GM15510 (cell line): ENCODE data around the gene MCHR1.

Experiments used
- POLR2A ChIP-seq: IDR thresholded peaks from 3 replicates; pipeline ENCODE4 v1.6.1; 2011; ENCODE audit warnings: borderline replicate concordance; ENCODE audit not compliant: insufficient read length; ENCODE audit errors: extremely low read depth

MCHR1 gene, protein sequence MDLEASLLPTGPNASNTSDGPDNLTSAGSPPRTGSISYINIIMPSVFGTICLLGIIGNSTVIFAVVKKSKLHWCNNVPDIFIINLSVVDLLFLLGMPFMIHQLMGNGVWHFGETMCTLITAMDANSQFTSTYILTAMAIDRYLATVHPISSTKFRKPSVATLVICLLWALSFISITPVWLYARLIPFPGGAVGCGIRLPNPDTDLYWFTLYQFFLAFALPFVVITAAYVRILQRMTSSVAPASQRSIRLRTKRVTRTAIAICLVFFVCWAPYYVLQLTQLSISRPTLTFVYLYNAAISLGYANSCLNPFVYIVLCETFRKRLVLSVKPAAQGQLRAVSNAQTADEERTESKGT

DNA sequence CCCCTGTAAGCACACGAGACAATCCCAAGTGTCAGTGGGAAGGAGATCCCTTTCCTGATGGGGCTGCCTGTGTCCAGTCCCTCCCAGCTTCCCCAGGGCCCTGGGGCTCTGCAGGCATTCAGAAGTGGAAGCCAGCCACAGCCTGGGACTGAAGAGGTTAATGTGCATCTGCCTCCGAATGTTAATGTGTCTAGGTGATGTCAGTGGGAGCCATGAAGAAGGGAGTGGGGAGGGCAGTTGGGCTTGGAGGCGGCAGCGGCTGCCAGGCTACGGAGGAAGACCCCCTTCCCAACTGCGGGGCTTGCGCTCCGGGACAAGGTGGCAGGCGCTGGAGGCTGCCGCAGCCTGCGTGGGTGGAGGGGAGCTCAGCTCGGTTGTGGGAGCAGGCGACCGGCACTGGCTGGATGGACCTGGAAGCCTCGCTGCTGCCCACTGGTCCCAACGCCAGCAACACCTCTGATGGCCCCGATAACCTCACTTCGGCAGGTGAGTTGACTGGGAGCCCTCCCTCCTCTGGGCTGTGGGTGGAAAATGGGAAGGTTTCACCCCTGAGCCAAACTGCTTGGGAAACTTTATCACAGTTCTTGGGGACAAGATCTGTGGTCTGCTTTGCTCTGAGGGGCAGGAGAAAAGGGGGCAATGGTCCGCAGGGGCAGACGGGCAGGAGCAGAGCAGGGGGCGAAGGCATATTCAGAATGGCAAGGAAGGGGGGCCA, at the start of gene MCHR1:
TSS of gene MCHR1 (plus strand) at position 236 of the 715 bp plus-strand sequence. CDS start at position 405, 169 bp downstream.
- TF ChIP-seq POLR2A, result no peak

DNA sequence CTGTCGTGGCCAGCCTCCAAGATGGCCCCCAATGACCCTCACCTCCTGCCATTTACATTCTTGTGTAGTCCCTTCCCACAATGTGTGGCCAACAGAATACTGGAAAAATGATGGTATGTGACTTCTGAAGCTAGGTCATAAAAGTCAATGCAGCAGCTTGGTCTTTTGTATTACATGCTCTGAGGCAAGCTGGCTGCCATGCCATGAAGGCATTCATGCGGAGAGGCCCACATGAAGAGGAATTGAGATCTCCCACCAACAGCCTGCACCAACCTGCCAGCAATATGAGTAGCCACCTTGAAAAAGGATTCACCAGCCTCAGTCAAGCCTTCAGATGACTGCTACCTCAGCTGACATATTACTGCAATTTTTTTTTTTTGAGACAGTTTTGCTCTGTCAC, 47.4 kb upstream of the MCHR1 start:
- TF ChIP-seq POLR2A, result no peak

DNA sequence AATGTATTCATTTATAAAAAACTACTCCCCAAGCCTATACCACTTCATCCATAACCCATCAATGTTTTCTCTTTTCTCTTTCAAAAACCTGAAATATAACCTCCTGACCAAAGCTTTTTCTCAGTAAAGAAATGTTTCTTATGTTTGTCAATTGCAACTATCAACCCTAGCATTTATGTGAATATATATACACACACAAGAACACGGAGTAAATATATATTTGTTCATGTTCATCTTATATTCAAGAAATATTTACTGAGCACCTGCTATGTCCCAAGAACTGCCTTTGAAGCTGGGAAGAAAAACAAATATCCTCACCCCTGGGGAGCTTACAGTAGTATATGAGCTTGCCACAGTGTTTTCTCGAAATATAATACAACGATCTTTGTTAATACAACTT, 46.2 kb upstream of the MCHR1 start:
- no peak for TF ChIP-seq POLR2A

DNA sequence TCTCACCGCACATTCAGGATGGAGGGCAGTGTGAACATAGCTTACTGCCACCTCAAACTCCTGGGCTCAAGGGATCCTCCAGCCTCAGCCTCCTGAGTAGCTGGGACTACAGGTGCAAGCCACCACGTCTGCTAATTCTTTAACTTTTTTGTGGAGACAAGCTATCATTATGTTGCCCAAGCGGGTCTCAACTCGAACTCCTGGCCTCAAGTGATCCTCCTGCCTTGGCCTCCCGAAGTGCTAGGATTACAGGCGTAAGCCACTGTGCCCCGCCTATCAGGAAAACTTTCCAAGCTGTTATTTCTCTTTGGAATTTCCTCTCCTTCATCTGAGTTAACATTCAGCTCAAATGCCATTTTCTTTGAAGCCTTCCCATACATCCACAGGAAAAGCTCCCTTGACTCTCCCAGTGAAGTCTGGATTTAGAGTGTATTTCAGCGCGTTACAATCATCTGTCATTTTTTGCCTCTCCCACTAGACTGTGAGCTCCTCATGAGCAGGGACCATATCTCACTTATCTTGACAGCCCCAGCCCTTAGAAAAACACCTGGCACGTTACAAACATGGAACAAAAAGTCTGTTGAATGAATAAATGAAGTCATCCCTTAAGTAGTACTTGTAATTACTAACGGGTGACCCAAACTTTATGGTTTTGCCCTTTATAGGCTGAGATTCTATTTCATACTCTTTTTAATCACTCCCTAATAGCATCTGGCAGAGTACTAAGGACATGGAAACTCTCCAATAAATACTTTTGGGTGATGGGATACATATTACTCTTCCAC, 45.0 kb upstream of the MCHR1 start:
- no peak for TF ChIP-seq POLR2A

DNA sequence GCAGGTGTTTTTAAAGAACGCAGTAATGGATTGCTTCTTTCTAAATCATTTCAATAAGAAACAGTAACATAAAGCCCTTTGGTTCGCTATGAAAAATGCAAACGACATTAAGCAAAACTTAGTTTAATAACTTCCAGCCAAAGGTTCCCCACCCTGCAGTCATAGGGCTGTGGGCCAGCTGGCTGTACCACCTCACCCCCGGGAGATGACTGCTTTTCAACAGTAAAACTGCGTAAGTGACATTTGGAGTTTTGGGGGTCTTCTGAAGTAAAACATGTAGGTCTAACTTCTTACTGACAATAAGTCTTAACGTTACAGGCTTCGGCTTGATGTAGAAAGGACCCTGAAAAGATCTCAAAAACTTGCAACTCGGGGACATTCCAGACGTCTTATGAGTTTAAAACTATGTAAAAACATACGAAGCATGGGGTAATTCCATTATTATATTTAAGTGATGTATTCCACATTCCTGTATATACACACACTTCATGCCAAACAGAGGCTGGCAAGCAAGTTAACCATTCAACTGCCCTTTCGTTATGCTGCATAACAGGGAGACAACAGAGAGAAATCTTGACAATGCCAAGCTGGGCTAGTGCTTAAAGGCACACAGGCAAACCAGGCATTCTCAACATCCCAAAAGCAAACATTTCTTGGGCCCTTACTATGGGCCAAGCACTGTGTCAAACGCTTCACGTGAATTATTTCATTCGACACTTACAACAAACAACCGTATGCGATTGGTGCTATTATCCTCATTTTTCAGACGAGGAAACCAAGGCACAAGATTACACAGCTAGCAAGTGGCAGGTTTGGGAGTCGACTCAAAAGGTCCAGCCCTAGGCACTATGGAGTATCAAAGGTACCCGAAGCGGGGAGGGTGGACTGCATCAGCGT, 44.0 kb upstream of the MCHR1 start:
- no peak for TF ChIP-seq POLR2A

DNA sequence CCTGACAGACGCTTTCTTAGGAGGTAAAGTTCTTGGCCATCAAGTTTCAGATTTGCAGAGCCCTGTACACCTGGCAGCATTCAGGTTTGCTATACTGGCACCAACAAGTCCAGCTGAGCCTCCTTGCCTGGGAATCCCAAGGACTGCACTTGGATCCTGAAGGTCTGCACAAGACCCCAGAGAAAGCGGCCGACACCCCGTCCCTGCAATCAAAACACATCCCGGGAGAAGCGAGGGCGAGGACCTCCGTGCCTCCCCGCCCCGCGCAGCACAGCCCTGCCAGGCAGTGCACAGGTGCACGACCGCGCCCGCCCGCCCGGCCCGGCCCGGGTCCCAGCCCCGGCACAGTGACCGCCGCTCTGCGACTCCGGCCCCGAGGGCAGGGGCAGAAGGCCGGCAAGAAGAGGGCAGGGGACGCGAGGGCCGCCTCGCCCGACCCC, 43.3 kb upstream of the MCHR1 start:
- TF ChIP-seq POLR2A, result no peak

DNA sequence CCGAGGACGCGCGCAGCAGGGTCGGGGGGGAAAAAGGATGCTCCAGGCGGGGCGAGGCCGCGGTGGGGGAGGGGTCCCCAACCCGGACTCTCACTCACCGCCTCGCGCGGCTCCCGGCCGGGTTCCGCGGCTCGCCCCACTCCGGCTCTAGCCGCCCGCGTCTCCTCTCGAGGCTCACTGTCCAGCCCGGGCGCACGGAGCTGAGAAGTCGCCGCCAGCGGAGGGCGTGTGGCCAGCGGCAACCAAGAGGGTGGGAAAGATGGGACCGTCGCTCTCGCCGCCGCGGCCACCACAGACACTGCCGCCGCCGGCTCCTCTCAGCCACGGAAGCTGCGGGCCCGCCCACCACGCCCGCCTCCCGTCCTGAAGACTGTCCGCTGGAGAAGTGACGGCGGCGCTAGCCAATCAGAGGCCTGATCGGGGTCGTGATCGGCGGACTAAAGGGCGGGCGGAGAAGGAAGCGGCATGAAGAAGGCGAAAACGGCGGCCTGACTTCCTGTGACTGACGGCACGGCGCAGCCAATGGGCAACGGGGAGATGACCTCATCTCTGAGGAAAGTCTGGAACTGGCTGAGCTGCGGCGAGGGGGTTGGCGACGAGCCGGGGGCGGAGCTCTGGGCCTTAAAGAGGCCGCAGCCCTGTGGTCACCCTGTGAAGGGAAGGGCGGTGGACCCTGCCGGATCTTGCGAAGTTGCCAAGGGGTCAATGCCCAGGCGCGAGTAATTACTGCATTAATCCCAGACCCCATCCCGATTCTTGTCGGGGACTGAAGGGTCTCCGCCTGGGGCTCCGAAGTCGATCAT, 42.7 kb upstream of the MCHR1 start, which contains the start of gene MRTFA:
TSS of gene MRTFA (minus strand) at position 340 of the 803 bp plus-strand sequence.
- peak; percentile 82 for TF ChIP-seq POLR2A

DNA sequence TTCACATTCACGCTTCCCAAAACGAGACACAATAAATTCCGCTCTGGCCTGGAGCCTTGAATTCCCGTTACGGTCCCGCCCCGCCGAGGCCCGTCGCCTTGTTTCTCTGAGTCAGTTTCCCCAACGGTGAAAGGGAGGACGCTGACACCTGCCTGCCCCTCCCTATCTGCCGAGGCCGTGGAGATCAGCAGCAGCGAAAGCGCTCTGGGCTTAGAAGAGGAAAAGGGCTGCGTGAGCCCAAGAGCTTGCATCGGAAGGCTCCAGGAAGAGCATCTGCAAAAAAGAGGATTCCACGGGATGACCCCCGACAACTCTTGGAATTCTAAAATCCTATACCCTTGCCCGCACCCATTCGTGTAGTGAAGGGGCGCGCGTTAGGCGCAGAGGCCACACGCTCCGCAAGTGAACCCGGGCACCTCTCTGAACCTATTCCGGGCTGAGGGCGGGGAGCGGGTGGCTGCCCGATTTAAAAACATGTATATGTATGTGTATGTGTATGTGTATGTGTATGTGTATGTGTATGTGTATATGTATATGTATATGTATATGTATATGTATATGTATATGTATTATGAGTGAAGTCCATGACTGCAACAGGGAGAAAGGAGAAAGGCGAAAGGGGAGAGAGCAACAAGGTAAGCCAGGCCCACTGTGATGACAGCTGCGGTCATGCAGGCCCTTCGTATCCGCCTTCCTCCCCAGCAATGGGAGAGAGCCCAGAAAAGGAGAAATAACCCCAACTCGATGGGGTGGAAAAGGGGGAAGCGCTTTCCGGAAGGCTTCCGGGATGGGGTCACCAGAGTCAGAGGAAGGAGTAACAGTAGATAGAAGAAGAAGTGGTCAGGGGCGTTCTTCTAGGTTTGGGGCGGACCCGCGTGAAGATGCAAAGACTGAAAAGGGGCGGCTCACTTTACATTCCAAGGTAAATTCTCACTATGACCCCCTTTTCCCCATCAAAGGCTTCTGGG, 41.8 kb upstream of the MCHR1 start:
- no peak for TF ChIP-seq POLR2A

DNA sequence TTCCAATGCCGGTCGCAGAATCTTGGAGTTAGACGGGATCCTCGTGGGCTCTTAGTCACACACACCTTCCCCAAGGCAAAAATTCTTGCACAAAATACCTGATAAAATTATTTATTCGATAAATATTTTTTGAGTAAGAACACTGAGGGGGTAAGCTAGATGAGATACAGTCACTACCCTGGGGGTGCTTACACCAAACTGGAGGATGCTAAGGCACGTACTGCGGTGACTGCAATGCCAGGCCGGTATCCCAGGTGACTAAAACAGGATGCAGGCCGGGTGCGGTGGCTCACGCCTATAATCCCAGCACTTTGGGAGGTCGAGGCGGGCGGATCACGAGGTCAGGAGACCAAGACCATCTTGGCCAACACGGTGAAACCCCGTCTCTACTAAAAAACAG, 41.0 kb upstream of the MCHR1 start:
- no peak for TF ChIP-seq POLR2A

DNA sequence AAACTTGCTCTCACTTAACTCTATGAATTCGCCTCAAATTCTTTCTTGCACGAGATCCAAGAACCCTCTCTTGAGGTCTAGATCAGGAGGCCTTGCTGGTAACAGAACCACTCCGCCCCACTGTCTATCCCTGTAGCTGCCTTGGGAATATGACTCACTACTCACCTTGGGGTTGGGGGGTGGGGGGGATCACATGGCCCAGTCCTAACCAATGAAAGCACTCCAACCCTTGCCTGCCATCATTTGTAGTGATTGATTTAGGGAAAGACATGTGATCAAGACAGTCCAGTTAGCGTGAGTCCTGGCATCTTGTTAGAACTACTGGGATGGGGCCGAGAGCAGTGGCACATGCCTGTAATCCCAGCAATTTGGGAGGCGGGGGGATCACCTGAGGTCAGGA, 38.0 kb upstream of the MCHR1 start:
- TF ChIP-seq POLR2A, result no peak

DNA sequence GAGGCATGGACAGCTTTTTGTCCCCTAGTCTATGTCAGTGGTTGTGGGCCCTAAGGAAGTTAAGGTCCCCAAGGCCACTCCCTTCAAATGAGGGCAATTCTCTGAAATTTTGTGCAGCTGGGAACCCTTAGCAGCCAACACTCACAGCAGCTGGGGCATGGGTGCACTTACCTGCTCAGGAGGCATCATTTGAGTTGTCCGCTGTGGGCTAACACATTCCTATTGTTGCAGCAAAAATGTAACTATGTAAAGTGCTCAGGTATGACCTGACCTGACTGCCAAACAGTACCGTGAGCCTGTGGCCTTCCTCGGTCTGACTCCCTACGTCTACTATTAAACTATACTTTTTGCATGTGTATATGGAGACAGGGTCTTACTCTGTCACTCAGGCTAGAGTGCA, 37.0 kb upstream of the MCHR1 start:
- no peak for TF ChIP-seq POLR2A

DNA sequence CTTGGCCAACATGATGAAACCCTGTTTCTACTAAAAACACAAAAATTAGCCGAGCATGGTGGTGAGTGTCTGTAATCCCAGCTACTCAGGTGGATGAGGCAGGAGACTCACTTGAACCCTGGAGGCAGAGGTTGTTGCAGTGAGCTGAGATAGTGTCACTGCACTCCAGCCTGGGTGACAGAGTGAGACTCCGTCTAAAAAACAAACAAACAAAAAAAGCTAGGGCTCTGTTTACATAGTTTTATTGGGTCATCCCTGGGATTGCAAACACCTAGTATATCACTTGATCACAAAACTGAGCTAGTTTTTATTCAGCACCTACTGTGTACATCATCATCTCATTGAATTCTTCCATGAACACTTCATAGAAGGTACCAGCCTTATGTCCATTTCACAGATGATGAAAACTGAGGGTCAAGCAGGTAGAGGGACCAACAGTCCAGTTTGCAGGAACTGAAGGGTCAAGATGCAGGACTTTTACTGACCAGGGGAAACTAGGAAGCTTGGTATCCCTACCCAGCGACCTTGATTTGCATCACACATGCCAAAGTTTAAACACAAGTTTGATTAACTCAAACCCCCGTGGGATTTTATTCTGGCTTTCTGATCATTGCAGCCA, 33.6 kb upstream of the MCHR1 start:
- TF ChIP-seq POLR2A, result no peak

DNA sequence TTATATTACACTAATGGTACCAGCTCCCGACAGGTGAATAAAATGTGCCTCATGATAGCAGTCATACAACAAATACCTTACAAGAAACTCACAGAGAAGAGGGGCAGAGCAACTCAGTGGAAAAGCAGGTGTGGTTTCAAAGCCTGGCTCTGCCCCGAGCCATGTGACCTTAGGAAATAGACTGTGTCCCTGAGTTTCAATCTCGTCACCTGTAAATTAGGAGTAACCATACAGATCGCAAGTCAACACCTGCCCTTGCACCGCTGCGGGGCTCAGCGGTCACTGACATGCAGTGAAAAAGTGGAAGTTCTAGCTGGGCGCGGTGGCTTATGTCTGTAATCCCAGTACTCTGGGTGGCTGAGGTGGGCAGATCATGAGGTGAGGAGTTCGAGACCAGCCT, 30.9 kb upstream of the MCHR1 start:
- no peak for TF ChIP-seq POLR2A

DNA sequence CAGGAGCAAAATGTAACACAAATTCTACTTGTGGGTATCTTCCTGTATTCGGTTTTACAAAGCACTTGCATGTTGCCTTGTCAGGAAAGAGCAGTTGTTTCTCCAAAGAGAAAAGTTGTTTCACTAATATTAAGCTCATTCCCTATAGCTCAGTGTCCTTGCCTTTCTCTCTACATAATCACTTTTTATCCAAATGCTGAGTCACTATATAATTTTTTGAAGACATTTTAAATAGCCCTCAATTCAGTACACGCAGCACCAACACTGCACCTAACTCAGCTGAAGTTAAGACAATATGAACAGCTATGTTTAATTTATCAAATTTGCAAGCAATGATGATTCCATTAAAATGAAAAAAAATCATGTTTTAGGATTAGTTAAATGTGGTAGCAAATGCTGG, 28.2 kb upstream of the MCHR1 start:
- no peak for TF ChIP-seq POLR2A
